ENCODE results near the gene LGR4. TPM values are rescaled to one million over a fixed set of nuclear protein-coding genes. Genes with fewer than 3 reads are reported as not detected.

Gene LGR4
- total and polyA plus RNA-seq, 9 of the 15 experiments (the other 6 are each of a cell fraction or from before 2014, with no cell fraction given): 0.94 to 10.1 (median 5.8) TPM

DNA sequence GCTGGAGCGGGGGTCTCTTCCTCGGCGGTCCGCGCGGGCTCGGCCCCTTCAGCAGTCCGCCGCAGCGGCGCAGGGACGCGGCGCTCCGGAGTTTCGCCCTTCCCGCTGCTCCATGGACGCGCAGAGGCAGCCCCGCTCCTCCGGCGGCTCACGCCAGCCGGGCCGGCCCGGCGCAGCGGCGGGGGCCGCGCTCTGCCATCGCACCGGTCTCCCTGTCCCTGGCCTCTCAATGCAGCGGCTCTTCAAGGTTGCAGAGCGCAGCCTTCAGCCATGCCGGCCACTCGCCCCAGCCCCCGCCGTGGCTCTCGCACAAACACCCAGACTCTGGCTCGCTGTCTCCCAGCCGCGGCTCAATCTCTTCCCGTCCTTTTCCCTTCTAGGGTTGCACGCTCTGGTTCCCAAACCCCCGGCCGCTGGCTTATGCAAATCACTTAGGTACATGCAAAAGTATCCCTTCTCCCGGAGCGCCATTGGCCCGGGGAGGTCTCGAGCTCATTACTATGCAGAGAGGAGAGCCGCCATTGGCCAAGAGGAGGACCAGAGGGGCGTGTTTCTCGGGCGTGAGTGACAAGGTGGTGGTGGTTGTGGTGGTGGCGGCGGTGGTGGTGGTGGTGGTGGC, at the start of gene LGR4 (continued):
- TF ChIP-seq SMAD2 (IDR thresholded peaks at IDR 0.05; ENCODE audit: low read depth, low read length) (no peak), DMBX1 (CRISPR knock-in tag; IDR thresholded peaks at IDR 0.05; ENCODE audit: borderline replicate concordance) (no peak), SMARCA4 (IDR thresholded peaks at IDR 0.05) (no peak), SMAD4 (CRISPR knock-in tag; conservative IDR thresholded peaks at IDR 0.05) (peak; percentile 52; the same call in 1 of the 2 replicates), U2AF1 (optimal IDR thresholded peaks at IDR 0.05; ENCODE audit: low read depth, low read length) (no peak), NFIX (CRISPR knock-in tag; IDR thresholded peaks at IDR 0.05; ENCODE audit: low read depth) (no peak), ZNF41 (CRISPR knock-in tag; conservative IDR thresholded peaks at IDR 0.05) (no peak), HDAC2 (IDR thresholded peaks at IDR 0.05) (no peak), ZKSCAN1 (IDR thresholded peaks at IDR 0.05; ENCODE audit: low read depth, low read length) (peak; percentile 65; the same call in 1 of the 2 replicates), FOXP1 (CRISPR knock-in tag; IDR thresholded peaks at IDR 0.05) (no peak), ZFX (CRISPR knock-in tag; IDR thresholded peaks at IDR 0.05) (0 out of 2 replicates have a peak, but pooled peaks have one; percentile 38), ZNF253 (CRISPR knock-in tag; conservative IDR thresholded peaks at IDR 0.05) (no peak), SRSF3 (IDR thresholded peaks at IDR 0.05; ENCODE audit: insufficient read depth, low read length) (no peak)
- TF ChIP-seq, protein P1, sequence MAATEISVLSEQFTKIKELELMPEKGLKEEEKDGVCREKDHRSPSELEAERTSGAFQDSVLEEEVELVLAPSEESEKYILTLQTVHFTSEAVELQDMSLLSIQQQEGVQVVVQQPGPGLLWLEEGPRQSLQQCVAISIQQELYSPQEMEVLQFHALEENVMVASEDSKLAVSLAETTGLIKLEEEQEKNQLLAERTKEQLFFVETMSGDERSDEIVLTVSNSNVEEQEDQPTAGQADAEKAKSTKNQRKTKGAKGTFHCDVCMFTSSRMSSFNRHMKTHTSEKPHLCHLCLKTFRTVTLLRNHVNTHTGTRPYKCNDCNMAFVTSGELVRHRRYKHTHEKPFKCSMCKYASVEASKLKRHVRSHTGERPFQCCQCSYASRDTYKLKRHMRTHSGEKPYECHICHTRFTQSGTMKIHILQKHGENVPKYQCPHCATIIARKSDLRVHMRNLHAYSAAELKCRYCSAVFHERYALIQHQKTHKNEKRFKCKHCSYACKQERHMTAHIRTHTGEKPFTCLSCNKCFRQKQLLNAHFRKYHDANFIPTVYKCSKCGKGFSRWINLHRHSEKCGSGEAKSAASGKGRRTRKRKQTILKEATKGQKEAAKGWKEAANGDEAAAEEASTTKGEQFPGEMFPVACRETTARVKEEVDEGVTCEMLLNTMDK (IDR thresholded peaks at IDR 0.05; ENCODE audit: borderline replicate concordance, insufficient read depth, low read depth, low read length, poor library complexity, severe bottlenecking): no peak
- TF ChIP-seq, protein P2, sequence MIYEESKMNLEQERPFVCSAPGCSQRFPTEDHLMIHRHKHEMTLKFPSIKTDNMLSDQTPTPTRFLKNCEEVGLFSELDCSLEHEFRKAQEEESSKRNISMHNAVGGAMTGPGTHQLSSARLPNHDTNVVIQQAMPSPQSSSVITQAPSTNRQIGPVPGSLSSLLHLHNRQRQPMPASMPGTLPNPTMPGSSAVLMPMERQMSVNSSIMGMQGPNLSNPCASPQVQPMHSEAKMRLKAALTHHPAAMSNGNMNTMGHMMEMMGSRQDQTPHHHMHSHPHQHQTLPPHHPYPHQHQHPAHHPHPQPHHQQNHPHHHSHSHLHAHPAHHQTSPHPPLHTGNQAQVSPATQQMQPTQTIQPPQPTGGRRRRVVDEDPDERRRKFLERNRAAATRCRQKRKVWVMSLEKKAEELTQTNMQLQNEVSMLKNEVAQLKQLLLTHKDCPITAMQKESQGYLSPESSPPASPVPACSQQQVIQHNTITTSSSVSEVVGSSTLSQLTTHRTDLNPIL (CRISPR knock-in tag; IDR thresholded peaks at IDR 0.05): no peak
- TF ChIP-seq, protein P3, sequence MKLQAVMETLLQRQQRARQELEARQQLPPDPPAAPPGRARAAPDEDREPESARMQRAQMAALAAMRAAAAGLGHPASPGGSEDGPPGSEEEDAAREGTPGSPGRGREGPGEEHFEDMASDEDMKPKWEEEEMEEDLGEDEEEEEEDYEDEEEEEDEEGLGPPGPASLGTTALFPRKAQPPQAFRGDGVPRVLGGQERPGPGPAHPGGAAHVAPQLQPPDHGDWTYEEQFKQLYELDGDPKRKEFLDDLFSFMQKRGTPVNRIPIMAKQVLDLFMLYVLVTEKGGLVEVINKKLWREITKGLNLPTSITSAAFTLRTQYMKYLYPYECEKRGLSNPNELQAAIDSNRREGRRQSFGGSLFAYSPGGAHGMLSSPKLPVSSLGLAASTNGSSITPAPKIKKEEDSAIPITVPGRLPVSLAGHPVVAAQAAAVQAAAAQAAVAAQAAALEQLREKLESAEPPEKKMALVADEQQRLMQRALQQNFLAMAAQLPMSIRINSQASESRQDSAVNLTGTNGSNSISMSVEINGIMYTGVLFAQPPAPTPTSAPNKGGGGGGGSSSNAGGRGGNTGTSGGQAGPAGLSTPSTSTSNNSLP (IDR thresholded peaks at IDR 0.05; ENCODE audit: borderline replicate concordance, low read depth, low read length): no peak
- TF ChIP-seq, protein P4, sequence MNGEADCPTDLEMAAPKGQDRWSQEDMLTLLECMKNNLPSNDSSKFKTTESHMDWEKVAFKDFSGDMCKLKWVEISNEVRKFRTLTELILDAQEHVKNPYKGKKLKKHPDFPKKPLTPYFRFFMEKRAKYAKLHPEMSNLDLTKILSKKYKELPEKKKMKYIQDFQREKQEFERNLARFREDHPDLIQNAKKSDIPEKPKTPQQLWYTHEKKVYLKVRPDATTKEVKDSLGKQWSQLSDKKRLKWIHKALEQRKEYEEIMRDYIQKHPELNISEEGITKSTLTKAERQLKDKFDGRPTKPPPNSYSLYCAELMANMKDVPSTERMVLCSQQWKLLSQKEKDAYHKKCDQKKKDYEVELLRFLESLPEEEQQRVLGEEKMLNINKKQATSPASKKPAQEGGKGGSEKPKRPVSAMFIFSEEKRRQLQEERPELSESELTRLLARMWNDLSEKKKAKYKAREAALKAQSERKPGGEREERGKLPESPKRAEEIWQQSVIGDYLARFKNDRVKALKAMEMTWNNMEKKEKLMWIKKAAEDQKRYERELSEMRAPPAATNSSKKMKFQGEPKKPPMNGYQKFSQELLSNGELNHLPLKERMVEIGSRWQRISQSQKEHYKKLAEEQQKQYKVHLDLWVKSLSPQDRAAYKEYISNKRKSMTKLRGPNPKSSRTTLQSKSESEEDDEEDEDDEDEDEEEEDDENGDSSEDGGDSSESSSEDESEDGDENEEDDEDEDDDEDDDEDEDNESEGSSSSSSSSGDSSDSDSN (IDR thresholded peaks at IDR 0.05; ENCODE audit: borderline replicate concordance in 1 of 2, low read depth in 2 of 2, low read length in 2 of 2): peak; percentile 41 to 94; a peak in 2 of 4 replicates
